CD8-positive, alpha-beta memory T cell (primary cell): ENCODE results near the gene LGR6. TPM values are rescaled to one million over a fixed set of nuclear protein-coding genes. Genes with fewer than 3 reads are reported as not detected.
"Not testable (repeated sequence)": the region's sequence is repeated elsewhere in the genome, so short reads cannot be mapped to it uniquely, and the experiment has no call there.

Source experiments
- CTCF ChIA-PET: fragments of 350-600 bp; sonication (Branson Sonifier 250); formaldehyde crosslinking; loops from one replicate; lab custom pipeline; 2021; ENCODE audit warnings: antibody characterized with exemption; lab: Charles Lee
- POLR2A ChIA-PET: fragments of 350-600 bp; sonication (Branson Sonifier 250); formaldehyde crosslinking; loops from one replicate; lab custom pipeline; 2021; ENCODE audit warnings: antibody characterized with exemption; lab: Charles Lee
- DNase-seq, 5 donors: peaks; one replicate each; pipeline versions ENCODE4 v3.0.0 to v3.0.0-alpha.2; 2020 to 2022; ENCODE audit warnings: mixed read lengths in 1 of 5
- H3K27ac ChIP-seq: one replicate; pipeline ENCODE4 v1.7.0; 2013; ENCODE audit warnings: low read depth, mild to moderate bottlenecking, low read length, moderate library complexity
- H3K27me3 ChIP-seq: 2 replicates; pipeline ENCODE4 v1.7.0; 2013; ENCODE audit warnings: low read length, mild to moderate bottlenecking; ENCODE audit not compliant: insufficient read depth, poor library complexity, severe bottlenecking
- H3K36me3 ChIP-seq: 2 replicates; pipeline ENCODE4 v1.7.0; 2013; ENCODE audit warnings: mild to moderate bottlenecking, low read length, moderate library complexity; ENCODE audit not compliant: insufficient read depth
- H3K4me1 ChIP-seq: 2 replicates; pipeline ENCODE4 v1.7.0; 2013; ENCODE audit warnings: mild to moderate bottlenecking, low read length, moderate library complexity; ENCODE audit not compliant: insufficient read depth
- H3K4me3 ChIP-seq: 2 replicates; pipeline ENCODE4 v1.7.0; 2013; ENCODE audit warnings: mild to moderate bottlenecking, low read length
- H3K9me3 ChIP-seq: 2 replicates; pipeline ENCODE4 v1.7.0; 2013; ENCODE audit warnings: mild to moderate bottlenecking, low read length
- H3K27ac Mint-ChIP-seq, 8 donors: one replicate each; pipeline ENCODE4 v1.8.0; 2020 to 2021; ENCODE audit warnings: mixed read lengths in 8 of 8, mild to moderate bottlenecking in 6 of 8, inconsistent platforms in 3 of 8, moderate library complexity in 3 of 8
- H3K27me3 Mint-ChIP-seq, 2 donors: one replicate each; pipeline ENCODE4 v1.8.0; 2020 to 2021; ENCODE audit warnings: mixed read lengths in 2 of 2, mild to moderate bottlenecking in 1 of 2, moderate library complexity in 1 of 2
- H3K36me3 Mint-ChIP-seq, 3 donors: one replicate each; pipeline ENCODE4 v1.8.0; 2020 to 2021; ENCODE audit warnings: mixed read lengths in 3 of 3, inconsistent platforms in 1 of 3, mild to moderate bottlenecking in 1 of 3
- H3K4me1 Mint-ChIP-seq, 3 donors: one replicate each; pipeline ENCODE4 v1.8.0; 2020 to 2021; ENCODE audit warnings: mixed read lengths in 3 of 3, inconsistent platforms in 1 of 3, mild to moderate bottlenecking in 1 of 3
- H3K4me3 Mint-ChIP-seq, 7 donors: one replicate each; pipeline ENCODE4 v1.8.0; 2020 to 2021; ENCODE audit warnings: mixed read lengths in 7 of 7, mild to moderate bottlenecking in 6 of 7, moderate library complexity in 4 of 7, inconsistent platforms in 2 of 7
- H3K9me3 Mint-ChIP-seq, 5 donors: one replicate each; pipeline ENCODE4 v1.8.0; 2020 to 2022; ENCODE audit warnings: mixed read lengths in 5 of 5, mild to moderate bottlenecking in 3 of 5, moderate library complexity in 2 of 5, inconsistent platforms in 1 of 5
- polyA plus RNA-seq: library from polyadenylated mRNA; unstranded; fragments of 300-500 nt; fragmentation: Illumina TruSeq; gene quantifications from one replicate; pipeline ENCODE4 v1.2.3, GENCODE V29; 2021
- total RNA-seq, 2 experiments: library from RNA; stranded (reverse); gene quantifications; one replicate each; pipeline ENCODE4 v1.2.3, GENCODE V29; 2021

The LGR6 gene
- total and polyA plus RNA-seq, 3 experiments from 2014 or later, result 0.40 to 3.1 (median 0.53) TPM

DNA sequence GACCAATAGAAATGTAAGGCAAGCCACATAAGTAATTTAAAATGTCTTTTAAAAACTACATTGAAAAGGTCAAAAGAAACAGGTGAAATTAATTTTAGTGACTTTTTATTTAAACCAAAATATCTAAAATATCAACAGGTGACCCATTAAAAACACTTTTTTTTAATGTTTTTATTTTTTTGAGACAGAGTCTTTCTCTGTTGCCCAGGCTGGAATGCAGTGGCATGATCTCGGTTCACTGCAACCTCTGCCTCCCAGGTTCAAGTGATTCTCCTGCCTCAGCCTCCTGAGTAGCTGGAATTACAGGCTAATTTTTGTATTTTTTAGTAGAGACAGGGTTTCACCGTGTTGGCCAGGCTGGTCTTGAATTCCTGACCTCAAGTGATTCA, 12.9 kb upstream of the LGR6 start:
- H3K27me3 ChIP-seq, H3K36me3 ChIP-seq, H3K27me3 Mint-ChIP-seq, H3K4me3 ChIP-seq, H3K9me3 Mint-ChIP-seq, POLR2A ChIA-PET, H3K9me3 ChIP-seq, H3K27ac Mint-ChIP-seq, H3K4me1 ChIP-seq, H3K36me3 Mint-ChIP-seq, H3K27ac ChIP-seq, DNase-seq, H3K4me3 Mint-ChIP-seq: not testable (repeated sequence)
- CTCF ChIA-PET, result interaction anchor here (0.9 to 3.1 kb wide), 3 partner anchors 8 to 539 kb away, joined by 3 to 10 read pairs (median 9); partner anchors contain the start of gene LGR6
- peaks cover 11 to 14% (median 13%) of the 10 kb centered on the region in 3 donors for H3K4me1 Mint-ChIP-seq

DNA sequence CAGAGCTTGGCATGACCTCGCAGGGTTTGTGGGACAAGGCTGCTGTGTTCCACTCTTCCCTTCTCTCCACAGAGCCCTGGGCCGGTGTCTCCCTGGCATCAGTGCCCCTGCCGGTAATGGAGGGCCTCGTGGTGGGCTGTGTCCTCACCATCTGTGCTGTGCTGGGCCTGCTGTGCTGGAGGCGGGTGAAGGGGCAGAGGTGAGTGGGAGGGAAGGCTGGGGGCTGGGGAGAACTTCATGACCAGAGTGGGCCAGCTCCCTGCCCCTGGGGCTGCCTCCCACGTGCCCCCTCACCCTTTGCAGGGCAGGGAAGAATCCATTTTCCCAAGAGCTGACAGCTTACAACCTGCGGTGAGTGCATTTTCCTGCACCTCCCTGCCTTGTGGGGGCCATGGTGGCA, 12.0 kb upstream of the LGR6 start:
- H3K27ac ChIP-seq, result no peak overlapping the region
- no peak overlapping the region for H3K4me3 Mint-ChIP-seq
- H3K27me3 ChIP-seq, result no peaks in the 10 kb centered on the region
- peaks cover 8% of the 10 kb centered on the region for H3K4me1 ChIP-seq
- ChIA-PET CTCF (interaction anchor here (0.9 to 3.1 kb wide), 3 partner anchors 11 to 538 kb away, joined by 3 to 10 read pairs (median 4); partner anchors contain the start of genes LGR6 and PTPN7), POLR2A (no interaction called here)
- H3K27ac Mint-ChIP-seq, result no peak overlapping the region
- no peaks in the 10 kb centered on the region for H3K36me3 Mint-ChIP-seq
- peaks cover 11 to 14% (median 13%) of the 10 kb centered on the region in 3 donors for H3K4me1 Mint-ChIP-seq
- no peaks in the 10 kb centered on the region for H3K9me3 Mint-ChIP-seq
- no peak overlapping the region for H3K4me3 ChIP-seq
- no peaks in the 10 kb centered on the region for H3K36me3 ChIP-seq
- DNase-seq, result no peak
- peaks cover 2% of the 10 kb centered on the region in 2 donors for H3K27me3 Mint-ChIP-seq
- H3K9me3 ChIP-seq, result no peaks in the 10 kb centered on the region

DNA sequence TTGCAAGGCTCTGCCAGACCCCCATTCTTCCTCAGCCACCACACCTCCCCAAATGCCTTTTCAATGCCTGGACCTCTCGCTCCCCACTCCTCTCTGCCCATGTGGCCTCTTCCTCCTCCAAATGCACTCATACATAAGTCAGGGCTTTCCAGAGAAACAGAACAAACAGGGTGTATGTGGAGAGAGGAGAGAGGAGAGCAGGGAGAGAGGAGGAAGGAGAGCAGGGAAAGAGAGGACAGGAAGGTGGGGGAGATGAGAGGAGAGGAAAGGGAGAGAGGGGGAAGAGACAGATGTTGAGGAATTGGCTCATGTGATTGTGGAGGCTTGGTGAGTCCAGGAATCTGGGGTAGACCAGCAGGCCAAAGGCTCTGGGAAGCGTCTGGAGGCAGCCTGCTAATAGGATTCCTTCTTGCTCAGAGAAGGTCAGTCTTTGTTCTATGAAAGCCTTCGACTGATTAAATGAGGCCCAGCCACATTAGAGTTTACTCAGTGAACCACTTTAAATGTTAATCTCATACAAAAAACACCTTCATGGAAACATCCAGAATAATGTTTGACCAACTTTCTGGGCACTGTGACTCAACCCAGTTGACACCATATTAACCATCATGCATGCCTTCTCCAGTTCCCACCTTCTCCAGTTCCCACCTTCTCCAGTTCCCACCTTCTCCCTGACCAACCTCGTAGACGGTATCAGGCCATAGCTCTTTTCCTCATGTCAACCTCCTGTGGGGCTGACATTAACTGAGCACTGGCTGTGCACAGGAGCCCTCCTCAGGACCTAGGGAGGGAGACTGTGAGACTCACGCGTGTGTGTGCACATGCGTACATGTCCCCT, 11.3 kb upstream of the LGR6 start:
- Mint-ChIP-seq H3K9me3 (no peaks in the 10 kb centered on the region), H3K27me3 (peaks cover 2% of the 10 kb centered on the region in 2 donors), H3K36me3 (no peaks in the 10 kb centered on the region), H3K4me3 (no peak overlapping the region), H3K27ac (peak overlapping the region in 1 of 8 donors; percentile 75), H3K4me1 (peaks cover 11 to 14% (median 13%) of the 10 kb centered on the region in 3 donors)
- Histone ChIP-seq H3K4me1 (peaks cover 8% of the 10 kb centered on the region), H3K27ac (no peak overlapping the region), H3K27me3 (no peaks in the 10 kb centered on the region), H3K9me3 (no peaks in the 10 kb centered on the region), H3K4me3 (no peak overlapping the region), H3K36me3 (no peaks in the 10 kb centered on the region)
- CTCF ChIA-PET, result interaction anchor here (0.9 to 2.1 kb wide), 3 partner anchors 10 to 134 kb away, joined by 4 to 6 read pairs (median 4); partner anchors contain the start of gene PTPN7
- no peak for DNase-seq
- POLR2A ChIA-PET, result no interaction called here

DNA sequence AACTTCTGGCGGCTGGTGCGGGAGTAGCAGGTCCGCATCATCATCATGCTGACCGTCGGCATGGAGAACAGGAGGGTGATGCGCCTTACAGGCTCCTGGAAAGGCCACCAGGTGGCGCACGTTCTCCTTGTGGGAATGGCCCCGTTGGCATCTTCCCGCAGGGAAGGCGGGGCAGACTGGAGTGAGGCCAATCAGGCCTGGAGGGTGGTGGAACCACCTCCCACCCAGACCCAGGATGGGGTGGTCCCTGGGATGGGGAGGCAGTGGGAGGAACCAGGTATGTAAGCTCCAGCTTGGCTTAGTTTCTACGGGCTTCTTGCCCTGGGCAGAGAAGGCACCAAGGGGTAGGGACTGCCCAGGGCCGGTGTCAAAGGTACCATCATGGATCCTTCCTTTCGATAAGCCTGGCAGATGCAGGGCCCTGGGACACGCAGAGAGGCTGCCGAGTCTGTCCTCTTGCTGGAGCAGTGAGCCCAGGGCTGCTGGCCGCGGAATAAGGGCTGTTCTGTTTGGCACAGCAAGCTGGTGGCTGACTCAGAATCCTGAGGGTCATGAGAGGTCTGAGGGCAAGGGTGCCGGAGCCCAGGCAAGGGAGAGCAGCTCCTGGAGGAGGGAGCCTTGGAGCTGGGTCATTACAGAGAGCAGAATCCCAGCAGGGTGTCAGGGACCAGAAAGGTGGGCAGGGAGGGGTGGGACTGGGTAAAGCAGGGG, 8.7 kb upstream of the LGR6 start:
- Mint-ChIP-seq H3K36me3 (no peaks in the 10 kb centered on the region), H3K27ac (peak overlapping the region in 2 of 8 donors; percentile 37 to 39), H3K9me3 (no peaks in the 10 kb centered on the region), H3K27me3 (peaks cover 4 to 10% of the 10 kb centered on the region in 2 donors), H3K4me1 (peaks cover 11 to 14% (median 13%) of the 10 kb centered on the region in 3 donors), H3K4me3 (peak overlapping the region in 1 of 7 donors; percentile 3)
- CTCF ChIA-PET, result interaction anchor here (0.6 to 3.6 kb wide), 9 partner anchors 8 to 131 kb away, joined by 3 to 22 read pairs (median 3); partner anchors contain the start of genes LGR6 and PTPN7
- H3K36me3 ChIP-seq, result no peaks in the 10 kb centered on the region
- H3K4me3 ChIP-seq, result no peak overlapping the region
- peaks cover 8% of the 10 kb centered on the region for H3K4me1 ChIP-seq
- no peak overlapping the region for H3K27ac ChIP-seq
- peak; percentile 41 to 76 (median 62) for DNase-seq
- H3K9me3 ChIP-seq, result no peaks in the 10 kb centered on the region
- POLR2A ChIA-PET, result no interaction called here
- H3K27me3 ChIP-seq, result no peaks in the 10 kb centered on the region

DNA sequence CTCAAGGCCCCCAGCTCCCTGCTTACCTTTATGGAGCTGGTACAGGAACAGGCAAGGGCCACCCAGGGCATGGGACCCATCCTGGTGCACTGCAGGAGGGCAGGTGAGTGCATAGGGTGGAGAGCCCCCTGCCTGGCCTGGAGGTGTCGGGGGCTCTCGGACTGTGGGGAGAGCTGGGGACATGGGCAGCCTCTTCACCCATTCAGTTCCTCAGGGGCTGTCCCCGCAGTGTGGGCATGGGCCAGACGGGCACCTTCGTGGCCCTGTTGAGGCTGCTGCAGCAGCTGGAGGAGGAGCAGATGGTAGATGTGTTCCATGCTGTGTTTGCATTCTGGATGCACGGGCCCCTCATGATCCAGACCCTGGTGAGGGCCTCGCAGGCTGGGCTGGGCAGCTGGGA, 7.3 kb upstream of the LGR6 start:
- Mint-ChIP-seq H3K27me3 (peaks cover 4 to 10% of the 10 kb centered on the region in 2 donors), H3K36me3 (no peaks in the 10 kb centered on the region), H3K27ac (no peak overlapping the region), H3K4me3 (no peak overlapping the region), H3K9me3 (no peaks in the 10 kb centered on the region), H3K4me1 (peaks cover 11 to 14% (median 13%) of the 10 kb centered on the region in 3 donors)
- POLR2A ChIA-PET, result no interaction called here
- Histone ChIP-seq H3K27me3 (no peaks in the 10 kb centered on the region), H3K4me1 (peaks cover 8% of the 10 kb centered on the region), H3K9me3 (no peaks in the 10 kb centered on the region), H3K36me3 (no peaks in the 10 kb centered on the region), H3K27ac (no peak overlapping the region), H3K4me3 (no peak overlapping the region)
- CTCF ChIA-PET, result interaction anchor here (0.9 to 3.6 kb wide), 5 partner anchors 10 to 32 kb away, joined by 3 to 22 read pairs (median 3); no protein-coding TSS in a partner anchor
- no peak for DNase-seq

DNA sequence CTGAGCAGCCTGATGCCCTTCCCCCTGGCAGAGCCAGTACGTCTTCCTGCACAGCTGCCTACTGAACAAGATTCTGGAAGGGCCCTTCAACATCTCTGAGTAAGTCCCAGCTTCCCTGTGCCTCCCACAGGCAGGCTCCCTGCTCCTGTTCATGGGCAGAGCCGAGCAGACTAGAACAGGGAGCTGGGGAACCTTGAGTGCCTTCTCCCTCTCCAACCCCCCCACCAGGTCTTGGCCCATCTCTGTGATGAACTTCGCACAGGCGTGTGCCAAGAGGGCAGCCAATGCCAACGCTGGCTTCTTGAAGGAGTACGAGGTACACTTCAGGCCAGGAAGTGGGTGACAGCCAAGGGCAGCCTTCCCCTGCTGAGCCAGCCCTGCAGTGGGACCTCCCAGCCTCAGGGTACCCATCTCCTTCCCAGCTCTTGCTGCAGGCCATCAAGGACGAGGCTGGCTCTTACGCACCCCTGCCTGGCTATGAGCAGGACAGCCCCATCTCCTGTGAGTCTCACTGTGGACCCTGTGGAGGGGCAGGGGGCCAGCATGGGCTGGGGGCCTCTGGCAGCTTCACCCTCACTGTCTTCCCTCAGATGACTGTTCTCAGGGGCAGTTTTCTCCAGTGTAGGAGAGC, 6.4 kb upstream of the LGR6 start:
- Mint-ChIP-seq H3K36me3 (no peaks in the 10 kb centered on the region), H3K4me3 (no peak overlapping the region), H3K27me3 (peaks cover 2 to 10% of the 10 kb centered on the region in 2 donors), H3K27ac (peak overlapping the region in 1 of 8 donors; percentile 85), H3K4me1 (peaks cover 11 to 14% (median 13%) of the 10 kb centered on the region in 3 donors), H3K9me3 (no peaks in the 10 kb centered on the region)
- POLR2A ChIA-PET, result no interaction called here
- no peaks in the 10 kb centered on the region for H3K27me3 ChIP-seq
- no peaks in the 10 kb centered on the region for H3K36me3 ChIP-seq
- CTCF ChIA-PET, result interaction anchor here (0.9 to 2.4 kb wide), 5 partner anchors 9 to 533 kb away, joined by 3 to 6 read pairs (median 3); partner anchors contain the start of gene PTPN7
- DNase-seq, result no peak
- no peaks in the 10 kb centered on the region for H3K9me3 ChIP-seq
- H3K4me1 ChIP-seq, result peaks cover 8% of the 10 kb centered on the region
- H3K27ac ChIP-seq, result no peak overlapping the region
- H3K4me3 ChIP-seq, result no peak overlapping the region

DNA sequence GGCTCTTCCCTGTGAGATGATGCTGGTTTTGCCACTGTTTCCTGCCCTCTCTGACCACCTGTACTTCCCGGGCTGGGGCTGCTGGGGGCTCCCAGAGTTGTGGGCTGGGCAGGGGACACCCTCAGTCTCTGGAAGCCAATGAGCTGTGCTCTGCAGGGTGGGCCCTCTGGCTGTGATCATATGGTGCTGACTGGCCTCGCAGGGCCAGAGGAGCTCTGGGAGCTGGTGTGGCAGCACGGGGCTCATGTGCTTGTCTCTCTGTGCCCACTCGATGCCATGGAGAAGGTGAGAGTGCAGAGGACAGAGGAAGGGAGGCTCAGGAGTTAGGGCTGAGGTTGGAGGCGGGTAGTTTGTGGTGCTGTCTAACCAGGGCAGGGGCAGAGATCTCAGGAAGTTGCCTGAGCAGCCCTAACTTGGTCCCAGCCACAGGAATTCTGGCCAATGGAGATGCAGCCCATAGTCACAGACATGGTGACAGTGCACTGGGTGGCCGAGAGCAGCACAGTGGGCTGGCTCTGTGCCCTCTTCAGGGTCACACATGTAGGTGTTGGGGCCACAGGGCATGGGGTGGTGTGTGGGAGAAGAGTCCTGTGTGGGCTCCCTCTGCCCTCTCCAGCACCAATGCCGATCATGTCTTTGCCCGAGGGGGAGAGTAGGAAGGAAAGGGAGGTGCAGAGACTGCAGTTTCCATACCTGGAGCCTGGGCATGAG, 5.7 kb upstream of the LGR6 start:
- Mint-ChIP-seq H3K27ac (peak overlapping the region in 1 of 8 donors; percentile 81), H3K4me1 (peaks cover 11 to 14% (median 13%) of the 10 kb centered on the region in 3 donors), H3K4me3 (no peak overlapping the region), H3K36me3 (no peaks in the 10 kb centered on the region), H3K27me3 (peaks cover 2 to 14% of the 10 kb centered on the region in 2 donors), H3K9me3 (no peaks in the 10 kb centered on the region)
- H3K9me3 ChIP-seq, result no peaks in the 10 kb centered on the region
- no peak overlapping the region for H3K27ac ChIP-seq
- no peak overlapping the region for H3K4me3 ChIP-seq
- no peaks in the 10 kb centered on the region for H3K36me3 ChIP-seq
- ChIA-PET CTCF (interaction anchor here (0.8 to 3.1 kb wide), 9 partner anchors 8 to 532 kb away, joined by 4 to 21 read pairs (median 6); partner anchors contain the start of gene PTPN7), POLR2A (no interaction called here)
- H3K4me1 ChIP-seq, result peaks cover 10% of the 10 kb centered on the region
- no peak for DNase-seq
- H3K27me3 ChIP-seq, result peaks cover 5% of the 10 kb centered on the region
